ENCODE results near the gene SLC18A3.

DNA sequence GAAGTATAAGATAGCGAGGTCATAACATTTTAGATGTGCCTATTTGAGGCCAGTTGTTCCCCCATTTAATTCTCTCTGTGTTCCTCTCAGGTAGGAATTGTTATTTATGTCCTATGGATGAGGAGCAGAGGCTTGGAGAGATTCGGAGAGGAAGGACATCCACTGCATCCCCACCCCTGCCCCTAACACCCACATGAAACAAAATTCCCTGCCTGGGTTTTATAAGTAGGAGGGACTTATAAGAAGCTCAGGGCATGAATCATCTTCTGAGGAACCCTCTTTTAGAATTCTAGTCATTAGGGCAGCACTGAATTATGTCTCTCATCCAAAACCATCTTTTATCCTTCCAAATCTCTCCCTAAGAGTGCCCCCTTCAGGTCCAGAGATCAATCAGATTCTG is 8.7 kb downstream of the SLC18A3 start:
- TF ChIP-seq, protein P1, sequence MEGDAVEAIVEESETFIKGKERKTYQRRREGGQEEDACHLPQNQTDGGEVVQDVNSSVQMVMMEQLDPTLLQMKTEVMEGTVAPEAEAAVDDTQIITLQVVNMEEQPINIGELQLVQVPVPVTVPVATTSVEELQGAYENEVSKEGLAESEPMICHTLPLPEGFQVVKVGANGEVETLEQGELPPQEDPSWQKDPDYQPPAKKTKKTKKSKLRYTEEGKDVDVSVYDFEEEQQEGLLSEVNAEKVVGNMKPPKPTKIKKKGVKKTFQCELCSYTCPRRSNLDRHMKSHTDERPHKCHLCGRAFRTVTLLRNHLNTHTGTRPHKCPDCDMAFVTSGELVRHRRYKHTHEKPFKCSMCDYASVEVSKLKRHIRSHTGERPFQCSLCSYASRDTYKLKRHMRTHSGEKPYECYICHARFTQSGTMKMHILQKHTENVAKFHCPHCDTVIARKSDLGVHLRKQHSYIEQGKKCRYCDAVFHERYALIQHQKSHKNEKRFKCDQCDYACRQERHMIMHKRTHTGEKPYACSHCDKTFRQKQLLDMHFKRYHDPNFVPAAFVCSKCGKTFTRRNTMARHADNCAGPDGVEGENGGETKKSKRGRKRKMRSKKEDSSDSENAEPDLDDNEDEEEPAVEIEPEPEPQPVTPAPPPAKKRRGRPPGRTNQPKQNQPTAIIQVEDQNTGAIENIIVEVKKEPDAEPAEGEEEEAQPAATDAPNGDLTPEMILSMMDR (IDR thresholded peaks at IDR 0.05), result no peak
- TF ChIP-seq MXD4 (CRISPR knock-in tag; IDR thresholded peaks at IDR 0.05; ENCODE audit: borderline replicate concordance), result no peak
- TF ChIP-seq, protein P2, sequence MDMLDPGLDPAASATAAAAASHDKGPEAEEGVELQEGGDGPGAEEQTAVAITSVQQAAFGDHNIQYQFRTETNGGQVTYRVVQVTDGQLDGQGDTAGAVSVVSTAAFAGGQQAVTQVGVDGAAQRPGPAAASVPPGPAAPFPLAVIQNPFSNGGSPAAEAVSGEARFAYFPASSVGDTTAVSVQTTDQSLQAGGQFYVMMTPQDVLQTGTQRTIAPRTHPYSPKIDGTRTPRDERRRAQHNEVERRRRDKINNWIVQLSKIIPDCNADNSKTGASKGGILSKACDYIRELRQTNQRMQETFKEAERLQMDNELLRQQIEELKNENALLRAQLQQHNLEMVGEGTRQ (CRISPR knock-in tag; IDR thresholded peaks at IDR 0.05), result no peak
- TF ChIP-seq, protein P3, sequence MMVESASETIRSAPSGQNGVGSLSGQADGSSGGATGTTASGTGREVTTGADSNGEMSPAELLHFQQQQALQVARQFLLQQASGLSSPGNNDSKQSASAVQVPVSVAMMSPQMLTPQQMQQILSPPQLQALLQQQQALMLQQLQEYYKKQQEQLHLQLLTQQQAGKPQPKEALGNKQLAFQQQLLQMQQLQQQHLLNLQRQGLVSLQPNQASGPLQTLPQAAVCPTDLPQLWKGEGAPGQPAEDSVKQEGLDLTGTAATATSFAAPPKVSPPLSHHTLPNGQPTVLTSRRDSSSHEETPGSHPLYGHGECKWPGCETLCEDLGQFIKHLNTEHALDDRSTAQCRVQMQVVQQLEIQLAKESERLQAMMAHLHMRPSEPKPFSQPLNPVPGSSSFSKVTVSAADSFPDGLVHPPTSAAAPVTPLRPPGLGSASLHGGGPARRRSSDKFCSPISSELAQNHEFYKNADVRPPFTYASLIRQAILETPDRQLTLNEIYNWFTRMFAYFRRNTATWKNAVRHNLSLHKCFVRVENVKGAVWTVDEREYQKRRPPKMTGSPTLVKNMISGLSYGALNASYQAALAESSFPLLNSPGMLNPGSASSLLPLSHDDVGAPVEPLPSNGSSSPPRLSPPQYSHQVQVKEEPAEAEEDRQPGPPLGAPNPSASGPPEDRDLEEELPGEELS (CRISPR knock-in tag; IDR thresholded peaks at IDR 0.05), result no peak
- TF ChIP-seq, protein P4, sequence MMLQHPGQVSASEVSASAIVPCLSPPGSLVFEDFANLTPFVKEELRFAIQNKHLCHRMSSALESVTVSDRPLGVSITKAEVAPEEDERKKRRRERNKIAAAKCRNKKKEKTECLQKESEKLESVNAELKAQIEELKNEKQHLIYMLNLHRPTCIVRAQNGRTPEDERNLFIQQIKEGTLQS (CRISPR knock-in tag; conservative IDR thresholded peaks at IDR 0.05), result no peak
- TF ChIP-seq PRRX2 (CRISPR knock-in tag; IDR thresholded peaks at IDR 0.05), result no peak

Measured in WTC11 (cell line).